ENCODE measurements around the gene AP5S1. TPM values are rescaled to one million over a fixed set of nuclear protein-coding genes. Genes with fewer than 3 reads are reported as not detected.
A peak's percentile ranks its signal among the peaks of the same experiment; 100 is the strongest.

The AP5S1 gene
- total and polyA plus RNA-seq, 2 donors from 2014 or later = 16.0 to 19.5 TPM

DNA sequence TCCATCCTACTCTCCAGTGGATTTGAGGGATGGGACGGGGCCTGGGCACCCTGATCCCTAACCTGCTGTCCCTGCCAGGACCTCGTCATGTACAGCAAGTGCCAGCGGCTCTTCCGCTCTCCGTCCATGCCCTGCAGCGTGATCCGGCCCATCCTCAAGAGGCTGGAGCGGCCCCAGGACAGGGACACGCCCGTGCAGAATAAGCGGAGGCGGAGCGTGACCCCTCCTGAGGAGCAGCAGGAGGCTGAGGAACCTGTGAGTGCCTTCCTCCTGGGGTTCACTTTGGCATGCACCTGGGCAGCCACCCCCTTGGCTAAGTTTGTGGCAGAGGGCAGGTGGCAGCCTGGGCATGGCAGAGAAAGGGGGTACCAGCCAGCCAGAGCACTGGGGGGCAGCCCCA, 18.5 kb upstream of the AP5S1 start:
- intact Hi-C loops (cut with DNase I) = no loop called here
- H3K4me3 ChIP-seq (ENCODE audit: low read length in 3 of 3) = no peak overlapping the region
- FAIRE-seq = no peak
- H3K4me1 ChIP-seq (ENCODE audit: control insufficient read depth in 2 of 3, insufficient read depth in 2 of 3, low read depth in 1 of 3, low read length in 3 of 3) = peaks cover 1 to 18% (median 3%) of the 10 kb centered on the region in 3 donors
- H3K36me3 ChIP-seq (ENCODE audit: control insufficient read depth in 2 of 3, insufficient read depth in 3 of 3, low read length in 3 of 3) = peaks cover 0 to 8% (median 0%) of the 10 kb centered on the region in 3 donors
- TF ChIP-seq, protein P1, sequence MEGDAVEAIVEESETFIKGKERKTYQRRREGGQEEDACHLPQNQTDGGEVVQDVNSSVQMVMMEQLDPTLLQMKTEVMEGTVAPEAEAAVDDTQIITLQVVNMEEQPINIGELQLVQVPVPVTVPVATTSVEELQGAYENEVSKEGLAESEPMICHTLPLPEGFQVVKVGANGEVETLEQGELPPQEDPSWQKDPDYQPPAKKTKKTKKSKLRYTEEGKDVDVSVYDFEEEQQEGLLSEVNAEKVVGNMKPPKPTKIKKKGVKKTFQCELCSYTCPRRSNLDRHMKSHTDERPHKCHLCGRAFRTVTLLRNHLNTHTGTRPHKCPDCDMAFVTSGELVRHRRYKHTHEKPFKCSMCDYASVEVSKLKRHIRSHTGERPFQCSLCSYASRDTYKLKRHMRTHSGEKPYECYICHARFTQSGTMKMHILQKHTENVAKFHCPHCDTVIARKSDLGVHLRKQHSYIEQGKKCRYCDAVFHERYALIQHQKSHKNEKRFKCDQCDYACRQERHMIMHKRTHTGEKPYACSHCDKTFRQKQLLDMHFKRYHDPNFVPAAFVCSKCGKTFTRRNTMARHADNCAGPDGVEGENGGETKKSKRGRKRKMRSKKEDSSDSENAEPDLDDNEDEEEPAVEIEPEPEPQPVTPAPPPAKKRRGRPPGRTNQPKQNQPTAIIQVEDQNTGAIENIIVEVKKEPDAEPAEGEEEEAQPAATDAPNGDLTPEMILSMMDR (IDR thresholded peaks at IDR 0.05; ENCODE audit: borderline replicate concordance, extremely low read depth, insufficient read depth) = no peak
- DNase-seq = peak in 1 of 5 donors; percentile 77
- no peak overlapping the region for H3K27ac ChIP-seq (ENCODE audit: low read depth in 2 of 2, low read length in 2 of 2)
- no peaks in the 10 kb centered on the region for H3K9me3 ChIP-seq (ENCODE audit: control insufficient read depth in 2 of 3, insufficient read depth in 1 of 3, low read length in 3 of 3)
- H3K9ac ChIP-seq (ENCODE audit: low read length in 3 of 3) = no peak overlapping the region
- H3K27me3 ChIP-seq (ENCODE audit: control insufficient read depth, insufficient read depth, low read length) = no peaks in the 10 kb centered on the region

DNA sequence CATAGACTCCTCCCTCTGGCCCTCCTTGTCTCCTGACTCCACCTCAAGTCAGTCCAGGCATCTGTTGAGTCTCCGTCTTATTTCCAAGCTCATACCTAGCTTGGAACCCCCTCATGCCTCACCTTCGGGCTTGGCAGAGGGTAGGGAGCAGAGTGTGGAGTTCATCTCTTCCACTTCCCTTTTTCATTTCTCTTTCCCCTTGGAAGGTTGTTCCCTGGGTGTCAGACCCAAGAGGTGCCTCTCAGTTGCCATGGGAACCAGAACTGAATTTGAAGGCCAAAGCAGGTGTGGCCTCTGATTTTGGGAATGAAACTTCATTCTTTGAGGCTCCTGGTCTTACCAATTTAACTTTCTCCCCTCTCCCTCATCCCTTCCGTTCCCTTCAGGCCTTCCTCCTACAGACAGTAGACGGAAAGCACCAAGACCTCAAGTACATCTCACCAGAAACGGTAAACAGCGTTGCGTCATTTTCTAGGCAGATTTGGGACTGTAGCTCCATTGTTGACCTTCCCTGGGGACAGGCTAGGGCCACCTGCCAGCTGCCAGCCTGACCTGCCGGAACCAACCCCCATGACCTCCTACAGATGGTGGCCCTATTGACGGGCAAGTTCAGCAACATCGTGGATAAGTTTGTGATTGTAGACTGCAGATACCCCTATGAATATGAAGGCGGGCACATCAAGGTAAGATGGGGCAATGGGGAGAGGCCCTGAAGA, 17.7 kb upstream of the AP5S1 start:
- Histone ChIP-seq H3K9ac (ENCODE audit: low read length in 3 of 3) (no peak overlapping the region), H3K36me3 (ENCODE audit: control insufficient read depth in 2 of 3, insufficient read depth in 3 of 3, low read length in 3 of 3) (peaks cover 0 to 8% (median 0%) of the 10 kb centered on the region in 3 donors), H3K27ac (ENCODE audit: low read depth in 2 of 2, low read length in 2 of 2) (no peak overlapping the region), H3K4me3 (ENCODE audit: low read length in 3 of 3) (no peak overlapping the region), H3K4me1 (ENCODE audit: control insufficient read depth in 2 of 3, insufficient read depth in 2 of 3, low read depth in 1 of 3, low read length in 3 of 3) (peaks cover 3 to 26% (median 9%) of the 10 kb centered on the region in 3 donors), H3K27me3 (ENCODE audit: control insufficient read depth, insufficient read depth, low read length) (no peaks in the 10 kb centered on the region), H3K9me3 (ENCODE audit: control insufficient read depth in 2 of 3, insufficient read depth in 1 of 3, low read length in 3 of 3) (no peaks in the 10 kb centered on the region)
- intact Hi-C loops (cut with DNase I) = no loop called here
- TF ChIP-seq, protein P1 (IDR thresholded peaks at IDR 0.05; ENCODE audit: borderline replicate concordance, extremely low read depth, insufficient read depth) = no peak
- DNase-seq (no peak), FAIRE-seq (no peak)

DNA sequence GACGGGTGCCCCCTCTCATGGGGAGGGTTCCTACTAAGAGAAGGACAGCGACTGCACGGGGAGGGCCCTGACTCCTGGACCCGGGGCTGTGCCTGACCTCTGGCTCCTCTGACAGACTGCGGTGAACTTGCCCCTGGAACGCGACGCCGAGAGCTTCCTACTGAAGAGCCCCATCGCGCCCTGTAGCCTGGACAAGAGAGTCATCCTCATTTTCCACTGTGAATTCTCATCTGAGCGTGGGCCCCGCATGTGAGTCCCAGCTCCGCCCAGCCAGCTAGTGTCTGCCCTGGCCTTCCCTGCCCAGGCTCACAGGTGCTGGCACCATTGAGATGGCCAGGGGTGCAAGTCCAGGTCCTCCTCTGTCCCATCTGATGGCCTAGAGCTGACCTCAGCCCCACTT, 17.1 kb upstream of the AP5S1 start:
- no peak overlapping the region for H3K27ac ChIP-seq (ENCODE audit: low read depth in 2 of 2, low read length in 2 of 2)
- H3K4me1 ChIP-seq (ENCODE audit: control insufficient read depth in 2 of 3, insufficient read depth in 2 of 3, low read depth in 1 of 3, low read length in 3 of 3) = peaks cover 3 to 32% (median 15%) of the 10 kb centered on the region in 3 donors
- peaks cover 0 to 8% (median 0%) of the 10 kb centered on the region in 3 donors for H3K36me3 ChIP-seq (ENCODE audit: control insufficient read depth in 2 of 3, insufficient read depth in 3 of 3, low read length in 3 of 3)
- FAIRE-seq = no peak
- H3K9me3 ChIP-seq (ENCODE audit: control insufficient read depth in 2 of 3, insufficient read depth in 1 of 3, low read length in 3 of 3) = no peaks in the 10 kb centered on the region
- TF ChIP-seq, protein P1 (IDR thresholded peaks at IDR 0.05; ENCODE audit: borderline replicate concordance, extremely low read depth, insufficient read depth) = no peak
- no peak for DNase-seq
- H3K9ac ChIP-seq (ENCODE audit: low read length in 3 of 3) = no peak overlapping the region
- intact Hi-C loops (cut with DNase I) = no loop called here
- H3K27me3 ChIP-seq (ENCODE audit: control insufficient read depth, insufficient read depth, low read length) = no peaks in the 10 kb centered on the region
- no peak overlapping the region for H3K4me3 ChIP-seq (ENCODE audit: low read length in 3 of 3)

Measured in kidney (tissue), 14 donors.